Activated naive CD8-positive, alpha-beta T cell treated with anti-CD3 and anti-CD28 coated beads for 36 hours (primary cell): ENCODE measurements around the gene TRAPPC6A. TPM values are rescaled to one million over a fixed set of nuclear protein-coding genes. Genes with fewer than 3 reads are reported as not detected.

Source experiments
- DNase-seq: peaks from one replicate; pipeline ENCODE4 v3.0.0; 2021
- H3K27ac Mint-ChIP-seq: one replicate; pipeline ENCODE4 v1.8.0; 2022; ENCODE audit warnings: mild to moderate bottlenecking, moderate library complexity, mixed read lengths
- H3K27me3 Mint-ChIP-seq: one replicate; pipeline ENCODE4 v1.8.0; 2022; ENCODE audit warnings: mild to moderate bottlenecking, mixed read lengths
- H3K36me3 Mint-ChIP-seq: one replicate; pipeline ENCODE4 v1.8.0; 2021; ENCODE audit warnings: mild to moderate bottlenecking, mixed read lengths
- H3K4me1 Mint-ChIP-seq: one replicate; pipeline ENCODE4 v1.8.0; 2021; ENCODE audit warnings: mixed read lengths
- H3K4me3 Mint-ChIP-seq: one replicate; pipeline ENCODE4 v1.8.0; 2022; ENCODE audit warnings: mild to moderate bottlenecking, moderate library complexity, mixed read lengths
- H3K9me3 Mint-ChIP-seq: one replicate; pipeline ENCODE4 v1.8.0; 2022; ENCODE audit warnings: mixed read lengths
- total RNA-seq, 2 experiments: library from RNA; stranded (reverse); gene quantifications; one replicate each; pipeline ENCODE4 v1.2.3, GENCODE V29; 2021

The TRAPPC6A gene
- total RNA-seq, 2 experiments from 2014 or later, result 19.8 to 22.9 TPM

DNA sequence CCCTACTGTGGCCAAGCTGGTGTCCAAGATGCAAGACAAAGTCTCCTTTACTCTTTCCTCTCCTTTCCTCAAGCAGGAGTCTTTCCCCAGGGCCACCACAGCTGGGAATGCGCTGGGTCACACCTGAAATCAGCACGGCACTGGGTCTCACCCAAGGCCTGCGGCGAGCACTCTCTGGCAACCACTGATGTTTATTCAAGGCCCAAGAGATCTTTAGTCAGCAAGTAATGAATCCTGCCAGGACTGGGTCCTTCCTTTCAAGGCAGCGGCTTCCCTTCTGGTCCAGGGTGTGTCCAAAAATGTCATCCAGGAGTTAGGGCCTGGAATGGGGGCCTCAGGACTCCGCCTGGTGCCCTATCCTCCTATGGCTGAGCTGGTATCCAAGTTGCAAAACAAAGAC, 24.6 kb upstream of the TRAPPC6A start:
- Mint-ChIP-seq H3K9me3 (no peaks in the 10 kb centered on the region), H3K27me3 (no peaks in the 10 kb centered on the region), H3K36me3 (no peaks in the 10 kb centered on the region), H3K4me1 (no peaks in the 10 kb centered on the region), H3K4me3 (no peak overlapping the region), H3K27ac (no peak overlapping the region)
- DNase-seq, result no peak

DNA sequence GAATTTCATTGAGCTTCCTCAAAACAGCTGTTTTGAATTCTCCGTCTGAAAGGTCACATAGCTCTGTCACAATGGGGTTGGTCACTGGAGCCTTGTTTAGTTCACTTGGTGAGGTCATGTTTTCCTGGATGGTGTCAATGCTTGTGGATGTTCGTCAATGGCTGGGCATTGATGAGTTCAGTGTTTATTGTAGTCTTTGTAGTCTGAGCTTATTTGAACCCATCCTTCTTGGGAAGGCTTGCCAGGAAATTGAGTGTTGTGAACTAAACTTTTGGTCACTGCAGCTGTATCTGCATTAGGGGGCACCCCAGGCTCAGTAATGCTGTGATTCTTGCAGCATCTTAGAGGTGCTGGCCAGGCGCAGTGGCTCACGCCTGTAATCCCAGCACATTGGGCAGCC, 22.5 kb upstream of the TRAPPC6A start:
- no peak overlapping the region for H3K27ac Mint-ChIP-seq
- H3K27me3 Mint-ChIP-seq, result no peaks in the 10 kb centered on the region
- no peaks in the 10 kb centered on the region for H3K4me1 Mint-ChIP-seq
- no peaks in the 10 kb centered on the region for H3K36me3 Mint-ChIP-seq
- no peaks in the 10 kb centered on the region for H3K9me3 Mint-ChIP-seq
- DNase-seq, result no peak
- H3K4me3 Mint-ChIP-seq, result no peak overlapping the region

DNA sequence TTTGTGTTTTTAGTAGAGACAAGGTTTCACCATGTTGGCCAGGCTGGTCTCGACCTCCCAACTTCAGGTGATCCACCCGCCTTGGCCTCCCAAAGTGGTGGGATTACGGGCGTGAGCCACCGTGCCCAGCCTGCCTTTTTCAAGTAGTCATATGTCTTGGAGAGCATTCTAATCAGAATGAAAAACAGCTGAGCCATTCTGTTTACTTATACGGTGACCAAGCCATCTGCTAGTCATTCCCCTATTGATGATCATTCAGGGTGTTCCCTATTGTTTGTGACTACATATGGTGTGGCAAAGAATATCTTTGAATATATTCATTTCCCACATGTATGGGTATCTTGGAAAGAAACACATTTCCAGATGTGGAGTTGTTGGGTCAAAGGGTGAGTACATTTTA, 17.7 kb upstream of the TRAPPC6A start:
- no peaks in the 10 kb centered on the region for H3K9me3 Mint-ChIP-seq
- no peaks in the 10 kb centered on the region for H3K27me3 Mint-ChIP-seq
- no peak overlapping the region for H3K27ac Mint-ChIP-seq
- H3K4me3 Mint-ChIP-seq, result no peak overlapping the region
- no peak for DNase-seq
- H3K36me3 Mint-ChIP-seq, result no peaks in the 10 kb centered on the region
- H3K4me1 Mint-ChIP-seq, result no peaks in the 10 kb centered on the region

DNA sequence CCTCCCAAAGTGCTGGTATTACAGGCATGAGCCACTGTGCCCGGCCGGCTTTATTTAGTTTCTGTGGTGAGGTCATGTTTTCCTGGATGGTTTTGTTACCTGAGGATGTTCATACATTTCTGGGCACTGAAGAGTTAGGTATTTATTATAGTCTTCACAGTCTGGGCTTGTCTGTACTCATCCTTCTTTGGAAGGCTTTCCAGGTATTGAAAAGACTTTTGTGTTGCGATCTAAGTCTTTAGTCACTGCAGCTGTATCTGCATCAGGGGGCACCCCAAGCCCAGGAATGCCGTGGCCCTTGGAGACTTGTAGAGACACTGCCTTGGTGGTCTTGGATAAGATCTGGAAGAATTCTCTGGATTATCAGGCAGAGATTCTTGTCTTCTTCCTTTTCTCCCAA, 13.3 kb upstream of the TRAPPC6A start:
- no peaks in the 10 kb centered on the region for H3K9me3 Mint-ChIP-seq
- H3K4me3 Mint-ChIP-seq, result no peak overlapping the region
- no peaks in the 10 kb centered on the region for H3K36me3 Mint-ChIP-seq
- H3K27me3 Mint-ChIP-seq, result no peaks in the 10 kb centered on the region
- DNase-seq, result no peak
- H3K27ac Mint-ChIP-seq, result no peak overlapping the region
- H3K4me1 Mint-ChIP-seq, result peaks cover 4% of the 10 kb centered on the region

DNA sequence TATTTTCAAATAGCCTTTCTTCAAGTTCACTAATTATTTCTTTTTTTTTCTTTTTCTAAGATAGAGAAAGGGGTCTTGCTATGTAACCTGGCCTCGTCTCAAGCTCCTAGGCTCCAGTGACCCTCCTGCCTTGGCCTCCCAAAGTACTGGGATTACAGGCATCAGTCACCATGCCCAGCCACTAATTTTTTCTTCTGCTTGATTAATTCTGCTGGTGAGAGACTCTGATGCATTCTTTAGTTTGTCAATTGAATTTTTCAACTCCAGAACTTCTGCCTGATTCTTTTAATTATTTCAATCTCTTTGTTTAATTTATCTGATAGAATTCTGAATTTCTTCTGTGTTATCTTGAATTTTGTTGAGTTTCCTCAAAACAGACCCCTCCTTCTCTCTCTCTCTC, 11.9 kb upstream of the TRAPPC6A start:
- Mint-ChIP-seq H3K36me3 (no peaks in the 10 kb centered on the region), H3K4me3 (no peak overlapping the region), H3K9me3 (no peaks in the 10 kb centered on the region), H3K27me3 (no peaks in the 10 kb centered on the region), H3K4me1 (peaks cover 5% of the 10 kb centered on the region), H3K27ac (no peak overlapping the region)
- DNase-seq, result no peak

DNA sequence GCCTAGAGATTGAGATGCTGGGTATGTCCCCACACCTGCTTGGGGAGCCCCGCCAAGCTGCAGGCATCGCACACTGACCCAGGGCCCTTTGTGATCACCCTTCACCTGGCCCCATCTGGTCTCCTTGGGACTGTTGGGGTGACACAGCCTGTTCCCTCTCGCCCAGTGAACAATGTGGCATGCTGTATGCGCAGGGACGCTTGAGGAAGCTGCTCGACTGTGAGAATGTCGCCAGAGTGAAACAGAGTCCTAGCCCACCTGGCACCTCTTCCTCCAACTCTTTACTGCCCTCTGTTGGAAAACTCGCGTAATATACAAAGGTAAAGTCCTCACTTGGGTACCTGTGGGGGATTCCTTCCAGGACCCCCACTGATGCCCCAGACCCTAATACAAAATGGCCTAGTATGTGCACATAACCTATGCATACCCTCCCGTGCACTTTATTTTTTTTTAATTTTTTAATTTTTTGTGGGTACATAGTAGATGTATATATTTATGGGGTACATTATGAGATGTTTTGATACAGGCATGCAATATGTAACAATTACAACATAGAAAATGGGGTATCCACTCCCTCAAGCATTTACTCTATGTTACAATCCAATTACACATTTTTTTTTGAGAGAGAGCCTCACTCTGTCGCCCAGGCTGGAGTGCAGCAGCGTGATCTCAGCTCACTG, 9.5 kb upstream of the TRAPPC6A start:
- Mint-ChIP-seq H3K27me3 (no peaks in the 10 kb centered on the region), H3K36me3 (no peaks in the 10 kb centered on the region), H3K4me1 (peaks cover 10% of the 10 kb centered on the region), H3K4me3 (no peak overlapping the region), H3K27ac (no peak overlapping the region), H3K9me3 (no peaks in the 10 kb centered on the region)
- DNase-seq, result no peak

DNA sequence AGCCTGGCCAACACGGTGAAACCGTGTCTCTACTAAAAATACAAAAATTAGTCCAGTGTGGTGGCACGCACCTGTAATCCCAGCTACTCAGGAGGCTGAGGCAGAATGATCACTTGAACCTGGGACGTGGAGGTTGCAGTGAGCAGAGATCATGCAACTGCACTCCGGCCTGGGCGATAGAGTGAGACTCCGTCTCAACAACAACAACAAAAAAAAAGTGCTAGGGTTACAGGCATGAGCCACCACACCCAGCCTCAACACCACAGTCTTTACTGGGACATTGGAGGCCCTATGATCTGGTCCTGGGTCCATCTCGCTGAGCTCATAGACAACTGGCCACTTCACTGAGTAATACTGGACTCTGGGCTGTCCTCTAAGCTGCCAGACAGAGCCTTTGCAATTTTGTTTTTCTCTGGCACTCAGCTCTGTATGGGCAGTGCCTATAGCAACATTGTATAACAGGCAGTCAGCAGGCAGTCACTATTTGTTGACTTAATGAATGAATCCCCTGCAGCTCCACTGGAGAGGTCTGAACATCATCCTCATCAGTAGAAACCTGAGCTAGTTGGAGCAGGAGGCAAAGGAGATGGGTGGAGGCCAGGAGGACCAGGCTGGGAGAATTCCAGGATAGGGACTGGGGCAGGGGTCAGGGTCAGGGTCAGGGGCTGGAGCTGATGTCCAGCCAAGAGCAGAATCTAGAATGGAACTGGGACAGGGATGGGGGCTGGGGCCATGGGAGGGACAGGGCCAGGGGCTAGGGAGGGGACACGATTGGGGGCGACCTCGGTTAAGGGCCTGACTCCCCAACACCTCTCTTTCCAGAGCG, 8.7 kb upstream of the TRAPPC6A start:
- DNase-seq, result no peak
- Mint-ChIP-seq H3K27me3 (no peaks in the 10 kb centered on the region), H3K4me3 (no peak overlapping the region), H3K4me1 (peaks cover 10% of the 10 kb centered on the region), H3K36me3 (no peaks in the 10 kb centered on the region), H3K9me3 (no peaks in the 10 kb centered on the region), H3K27ac (no peak overlapping the region)

DNA sequence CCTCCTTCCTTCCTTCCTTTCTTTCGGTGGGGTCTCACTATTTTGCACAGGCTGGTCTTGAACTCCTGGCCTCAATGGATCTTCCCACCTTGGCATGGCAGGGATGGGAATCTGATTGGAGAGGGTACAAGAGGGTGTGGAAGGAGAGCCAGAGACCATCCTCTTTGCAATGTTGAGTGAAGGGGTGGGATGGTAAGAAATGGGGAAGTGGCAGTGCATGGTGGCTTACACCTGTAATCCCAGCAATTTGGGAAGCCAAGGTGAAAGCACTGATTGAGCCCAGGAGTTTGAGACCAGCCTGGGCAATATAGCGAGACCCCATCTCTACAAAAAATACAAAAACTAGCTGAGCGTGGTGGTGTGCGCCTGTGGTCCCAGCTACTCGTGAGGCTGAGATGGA, 6.1 kb upstream of the TRAPPC6A start:
- peaks cover 18% of the 10 kb centered on the region for H3K4me1 Mint-ChIP-seq
- H3K27me3 Mint-ChIP-seq, result no peaks in the 10 kb centered on the region
- H3K9me3 Mint-ChIP-seq, result no peaks in the 10 kb centered on the region
- H3K36me3 Mint-ChIP-seq, result peaks cover 2% of the 10 kb centered on the region
- no peak overlapping the region for H3K27ac Mint-ChIP-seq
- H3K4me3 Mint-ChIP-seq, result no peak overlapping the region
- no peak for DNase-seq

DNA sequence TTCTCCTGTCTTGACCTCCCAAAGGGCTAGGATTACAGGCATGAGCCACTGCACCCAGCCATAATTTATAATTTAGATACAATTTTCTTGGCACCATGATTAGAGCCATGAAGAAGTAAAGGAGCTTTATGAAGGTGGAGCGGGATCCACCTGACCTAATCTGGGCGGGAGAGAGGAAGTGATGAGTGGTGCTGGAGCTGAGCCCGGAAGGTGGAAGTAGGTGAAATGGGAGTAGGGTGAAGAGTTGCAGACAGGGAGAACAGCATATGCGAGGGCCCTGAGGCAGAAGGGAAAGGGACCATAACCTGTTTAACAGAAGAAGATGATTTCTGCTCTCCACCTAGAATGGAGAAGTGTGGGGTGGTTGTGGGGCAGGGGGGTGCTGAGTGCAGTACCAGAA, 4.7 kb upstream of the TRAPPC6A start:
- Mint-ChIP-seq H3K27me3 (no peaks in the 10 kb centered on the region), H3K27ac (no peak overlapping the region), H3K9me3 (no peaks in the 10 kb centered on the region), H3K4me1 (peaks cover 18% of the 10 kb centered on the region), H3K36me3 (peaks cover 2% of the 10 kb centered on the region), H3K4me3 (no peak overlapping the region)
- DNase-seq, result no peak

DNA sequence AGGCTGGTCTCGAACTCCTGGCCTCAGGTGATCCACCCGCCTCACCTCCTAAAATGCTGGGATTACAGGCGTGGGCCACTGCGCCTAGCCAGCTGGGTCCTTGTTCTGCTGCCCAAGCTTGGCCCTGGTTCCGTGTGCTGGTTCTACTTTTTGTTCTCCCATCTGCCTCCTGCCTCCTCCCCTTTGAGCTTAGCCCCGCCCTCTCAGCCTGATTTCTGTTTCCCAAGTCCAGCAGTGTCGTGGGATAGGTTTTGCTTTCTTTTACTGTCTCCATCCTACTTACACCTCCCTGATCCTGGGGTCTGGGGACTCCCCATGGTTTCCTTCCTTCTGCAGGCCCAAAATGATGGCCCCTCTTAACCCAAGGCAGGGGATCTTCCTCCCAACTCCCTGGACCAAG, 2.9 kb upstream of the TRAPPC6A start:
- Mint-ChIP-seq H3K27ac (peak overlapping the region; percentile 52), H3K36me3 (peaks cover 2% of the 10 kb centered on the region), H3K4me1 (peaks cover 15% of the 10 kb centered on the region), H3K4me3 (peak overlapping the region; percentile 48), H3K9me3 (no peaks in the 10 kb centered on the region), H3K27me3 (no peaks in the 10 kb centered on the region)
- DNase-seq, result no peak

DNA sequence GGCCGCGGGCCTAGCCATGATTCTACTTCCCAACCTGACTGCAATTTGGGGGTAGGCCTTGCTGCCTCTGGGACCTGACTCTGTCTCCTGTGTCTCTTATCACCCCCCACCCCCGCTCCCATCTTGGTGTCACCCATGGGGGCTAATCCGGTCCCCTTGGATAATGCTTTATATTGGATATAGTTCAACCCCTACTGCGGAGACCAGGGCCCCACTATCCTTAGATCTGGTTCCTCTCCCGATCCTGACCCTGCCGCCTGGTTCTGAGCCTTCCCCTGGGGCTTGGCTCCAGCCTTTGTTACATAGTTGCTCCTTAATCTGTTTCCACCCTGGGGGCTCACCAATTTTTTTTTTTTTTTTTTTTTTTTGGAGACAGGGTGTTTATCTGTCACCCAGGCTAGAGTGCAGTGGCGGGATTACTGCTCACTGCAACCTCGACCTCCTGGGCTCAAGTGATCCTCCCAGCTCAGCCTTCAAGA, 1.9 kb upstream of the TRAPPC6A start:
- no peak for DNase-seq
- Mint-ChIP-seq H3K4me3 (peak overlapping the region; percentile 76), H3K4me1 (peaks cover 14% of the 10 kb centered on the region), H3K27me3 (no peaks in the 10 kb centered on the region), H3K27ac (peak overlapping the region; percentile 60), H3K36me3 (peaks cover 2% of the 10 kb centered on the region), H3K9me3 (no peaks in the 10 kb centered on the region)

DNA sequence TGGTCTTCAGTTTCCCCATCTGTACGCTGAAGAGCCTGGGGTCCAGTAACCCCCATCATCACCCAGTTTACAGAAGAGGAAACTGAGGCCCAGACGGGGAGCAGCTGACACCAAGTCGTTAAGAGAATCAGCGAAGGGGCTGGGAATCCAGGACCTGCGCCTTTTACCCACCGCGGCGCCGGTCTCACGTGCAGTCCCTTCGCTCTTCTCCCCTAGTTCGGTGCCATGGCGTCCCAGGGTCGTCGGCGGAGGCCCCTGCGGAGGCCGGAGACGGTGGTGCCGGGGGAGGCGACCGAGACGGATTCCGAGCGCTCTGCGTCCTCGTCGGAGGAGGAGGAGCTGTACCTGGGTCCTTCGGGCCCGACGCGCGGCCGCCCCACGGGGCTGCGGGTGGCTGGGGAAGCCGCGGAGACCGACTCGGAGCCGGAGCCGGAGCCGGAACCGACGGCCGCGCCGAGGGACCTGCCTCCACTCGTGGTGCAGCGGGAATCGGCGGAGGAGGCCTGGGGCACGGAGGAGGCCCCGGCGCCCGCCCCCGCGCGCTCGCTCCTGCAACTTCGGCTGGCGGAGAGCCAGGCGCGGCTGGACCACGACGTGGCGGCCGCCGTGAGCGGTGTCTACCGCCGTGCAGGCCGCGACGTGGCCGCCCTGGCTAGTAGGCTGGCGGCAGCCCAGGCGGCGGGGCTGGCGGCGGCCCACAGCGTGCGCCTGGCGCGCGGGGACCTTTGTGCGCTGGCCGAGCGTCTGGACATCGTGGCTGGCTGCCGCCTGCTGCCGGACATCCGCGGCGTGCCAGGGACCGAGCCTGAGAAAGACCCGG, 1.2 kb upstream of the TRAPPC6A start:
- DNase-seq, result peak; percentile 64
- H3K27me3 Mint-ChIP-seq, result no peaks in the 10 kb centered on the region
- peak overlapping the region; percentile 86 for H3K27ac Mint-ChIP-seq
- peak overlapping the region; percentile 85 for H3K4me3 Mint-ChIP-seq
- H3K4me1 Mint-ChIP-seq, result peaks cover 12% of the 10 kb centered on the region
- H3K36me3 Mint-ChIP-seq, result peaks cover 2% of the 10 kb centered on the region
- no peaks in the 10 kb centered on the region for H3K9me3 Mint-ChIP-seq

DNA sequence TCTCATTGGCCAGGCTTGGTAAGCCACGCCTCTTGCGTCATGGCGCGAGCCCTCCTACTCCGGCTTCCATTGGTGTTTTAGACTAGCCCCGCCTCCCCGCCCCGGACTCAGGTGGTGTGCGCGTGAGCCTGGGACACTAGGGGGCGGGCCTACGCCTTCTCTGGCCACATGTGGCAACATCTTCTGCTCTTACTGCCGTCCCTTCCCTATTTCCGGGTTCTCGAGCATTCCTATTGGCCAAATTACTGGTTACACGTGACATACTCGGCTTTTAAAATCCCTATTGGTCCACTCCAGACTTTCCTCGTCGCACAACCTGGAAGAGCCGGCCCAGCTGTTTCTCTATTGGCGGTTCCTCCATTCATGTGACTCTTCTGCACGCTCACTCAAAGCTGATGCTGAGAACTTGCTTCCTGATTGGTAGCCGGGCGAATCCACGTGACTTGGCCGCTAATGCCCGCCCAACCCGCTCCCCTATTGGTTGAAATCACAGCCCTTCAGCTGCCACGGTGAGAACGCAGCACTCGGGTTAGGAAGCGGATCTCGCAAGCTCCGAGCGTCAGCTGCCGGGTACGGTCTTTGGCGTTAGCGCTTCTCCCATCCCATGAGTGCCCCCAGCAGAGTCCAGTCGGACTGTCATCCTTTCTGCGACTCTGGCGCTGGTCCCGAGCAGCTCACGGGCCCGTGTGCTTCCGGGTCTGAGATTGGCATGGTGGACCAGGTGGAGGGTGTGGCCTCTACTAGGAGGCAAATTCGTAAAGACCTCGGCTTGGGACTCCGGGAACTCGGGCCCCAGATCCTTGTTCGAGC, 430 bp upstream of the TRAPPC6A start, which contains the start of gene BLOC1S3:
Gene BLOC1S3, plus strand, starts transcription at position 523 of the 810 bp plus-strand sequence. CDS start 513 bp downstream, outside the sequence.
- Mint-ChIP-seq H3K36me3 (peaks cover 2% of the 10 kb centered on the region), H3K27me3 (no peaks in the 10 kb centered on the region), H3K4me3 (peak within 1 kb of the TSS; percentile 85), H3K9me3 (no peaks in the 10 kb centered on the region), H3K4me1 (peaks cover 13% of the 10 kb centered on the region), H3K27ac (peak within 1 kb of the TSS; percentile 86)
- DNase-seq, result peak; percentile 100

DNA sequence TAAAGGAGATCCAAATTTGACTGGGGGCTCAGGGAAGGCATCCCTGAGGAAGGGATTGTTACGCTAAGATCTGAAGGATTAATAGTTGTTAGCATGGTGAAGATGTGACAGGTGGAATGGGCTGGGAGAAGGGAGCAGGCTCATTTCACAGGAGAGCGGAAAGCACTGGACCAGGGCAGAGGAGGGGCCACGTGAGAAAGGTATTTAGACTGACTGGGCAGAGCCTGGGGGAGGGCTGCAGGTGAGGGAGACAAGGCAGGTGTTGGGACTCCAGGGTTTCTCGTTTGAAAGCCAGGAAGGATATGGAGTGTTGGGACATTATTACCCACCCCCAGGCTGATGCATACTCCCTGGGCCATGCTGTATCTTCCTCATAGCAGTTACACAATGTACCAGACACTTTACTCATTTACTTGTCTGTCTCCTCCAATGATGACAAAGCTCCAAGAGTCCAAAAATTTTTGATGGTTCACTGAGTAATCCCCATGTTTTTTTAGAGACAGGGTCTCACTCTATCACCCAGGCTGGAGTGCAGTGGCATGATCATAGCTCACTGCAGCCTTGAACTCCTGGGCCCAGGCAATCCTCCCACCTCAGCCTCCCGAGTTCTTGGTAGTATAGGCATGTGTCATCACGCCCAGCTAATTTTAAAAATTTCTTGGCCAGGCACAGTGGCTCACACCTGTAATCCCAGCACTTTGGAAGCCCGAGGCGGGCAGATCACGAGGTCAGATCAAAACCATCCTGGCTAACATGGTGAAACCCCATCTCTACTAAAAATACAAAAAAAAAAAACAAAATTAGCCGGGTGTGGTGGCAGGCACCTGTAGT, 2.3 kb downstream of the TRAPPC6A start:
- Mint-ChIP-seq H3K4me1 (peaks cover 20% of the 10 kb centered on the region), H3K27me3 (no peaks in the 10 kb centered on the region), H3K4me3 (no peak overlapping the region), H3K36me3 (peaks cover 2% of the 10 kb centered on the region), H3K9me3 (no peaks in the 10 kb centered on the region), H3K27ac (peak overlapping the region; percentile 7)
- no peak for DNase-seq
